TTC549 (cell line): ENCODE measurements around the gene TNFAIP1.

Experiments used
- FAIRE-seq: peaks from 2 replicates; lab custom pipeline; 2012; peaks lifted over from hg19 to GRCh38; lab: Jason Lieb, UNC

Gene TNFAIP1

DNA sequence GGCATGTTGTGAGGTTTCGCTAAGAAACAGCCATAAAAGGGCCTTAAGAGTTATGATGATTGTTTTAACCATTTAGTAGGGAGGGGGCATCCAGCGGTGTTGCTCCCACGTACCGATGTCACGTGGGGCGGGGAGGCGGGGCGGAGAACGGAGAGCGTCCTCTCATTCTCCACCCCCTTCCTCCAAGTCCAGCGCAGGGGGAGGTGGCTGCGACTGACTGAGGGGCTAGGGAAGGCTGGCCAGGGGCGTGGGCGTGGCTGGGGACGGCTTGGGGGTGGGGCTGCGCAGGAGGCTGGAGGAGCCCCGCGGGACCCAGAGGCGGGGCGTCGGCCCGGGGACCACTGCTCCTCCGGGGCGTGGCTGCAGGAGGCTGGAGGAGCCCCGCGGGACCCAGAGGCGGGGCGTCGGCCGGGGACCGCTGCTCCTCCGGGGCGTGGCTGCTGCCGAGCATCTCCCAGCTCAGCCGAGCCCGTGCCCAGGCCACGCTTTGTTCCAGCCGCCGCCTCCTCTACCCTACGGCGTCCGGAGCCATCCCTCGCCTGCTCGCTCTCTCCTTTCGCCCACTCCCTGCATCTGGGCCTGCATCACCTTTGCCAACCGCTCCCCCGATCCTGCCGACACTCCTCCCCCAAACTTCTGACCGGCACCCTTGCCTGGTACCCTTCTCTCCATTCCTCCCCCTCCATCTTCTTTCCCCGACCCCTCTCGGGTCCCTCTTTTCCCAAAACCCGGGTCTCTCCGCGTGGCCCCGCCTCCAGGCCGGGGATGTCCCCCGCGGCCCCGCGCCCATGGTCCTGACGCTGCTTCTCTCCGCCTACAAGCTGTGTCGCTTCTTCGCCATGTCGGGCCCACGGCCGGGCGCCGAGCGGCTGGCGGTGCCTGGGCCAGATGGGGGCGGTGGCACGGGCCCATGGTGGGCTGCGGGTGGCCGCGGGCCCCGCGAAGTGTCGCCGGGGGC is 36.0 kb downstream of the TNFAIP1 start, which contains the start of gene SARM1:
Gene SARM1 (plus strand): TSS at position 450 of the 958 bp plus-strand sequence. CDS start 339 bp downstream, at position 789.
- peak; percentile 62 for FAIRE-seq

DNA sequence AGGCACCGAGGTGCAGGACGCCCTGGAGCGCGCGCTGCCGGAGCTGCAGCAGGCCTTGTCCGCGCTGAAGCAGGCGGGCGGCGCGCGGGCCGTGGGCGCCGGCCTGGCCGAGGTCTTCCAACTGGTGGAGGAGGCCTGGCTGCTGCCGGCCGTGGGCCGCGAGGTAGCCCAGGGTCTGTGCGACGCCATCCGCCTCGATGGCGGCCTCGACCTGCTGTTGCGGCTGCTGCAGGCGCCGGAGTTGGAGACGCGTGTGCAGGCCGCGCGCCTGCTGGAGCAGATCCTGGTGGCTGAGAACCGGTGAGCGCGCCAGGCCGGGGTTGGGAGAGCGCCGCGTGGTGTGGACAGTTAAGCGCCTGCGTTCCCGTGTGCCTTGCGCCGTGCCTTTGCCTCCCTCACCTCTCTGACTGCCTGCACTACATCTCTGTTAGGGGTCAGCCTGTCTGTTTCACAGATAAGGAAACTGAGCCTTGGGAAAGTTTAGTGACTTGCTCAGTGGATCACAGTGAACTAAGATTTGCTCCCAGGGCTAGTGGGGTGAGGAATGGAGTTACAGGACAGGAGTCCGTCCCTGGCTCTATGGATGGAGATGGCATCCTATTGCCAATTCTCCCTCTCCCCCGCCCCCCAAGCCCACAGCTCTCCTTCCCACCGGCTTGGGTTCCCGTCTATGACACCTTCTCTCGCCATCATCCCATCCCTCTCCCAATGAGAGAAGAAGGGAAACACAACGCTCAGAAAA is 36.8 kb downstream of the TNFAIP1 start:
- no peak for FAIRE-seq

DNA sequence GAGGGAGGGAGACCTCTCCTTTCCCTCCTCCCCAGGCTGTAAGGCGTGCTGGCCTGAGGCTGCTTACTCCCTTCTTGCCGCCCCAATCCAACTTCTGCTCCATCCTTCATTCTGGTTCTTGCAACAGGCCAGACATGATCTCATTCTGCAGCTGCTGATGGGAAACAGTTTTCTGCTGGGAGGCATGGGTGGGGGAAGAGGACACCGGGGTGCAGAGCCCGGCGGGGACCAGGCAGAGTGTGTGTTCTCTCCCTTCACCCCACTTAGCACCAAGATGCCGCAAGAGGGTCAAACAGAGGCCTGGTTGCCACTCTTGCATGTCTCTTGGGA is 37.3 kb downstream of the TNFAIP1 start:
- no peak for FAIRE-seq

DNA sequence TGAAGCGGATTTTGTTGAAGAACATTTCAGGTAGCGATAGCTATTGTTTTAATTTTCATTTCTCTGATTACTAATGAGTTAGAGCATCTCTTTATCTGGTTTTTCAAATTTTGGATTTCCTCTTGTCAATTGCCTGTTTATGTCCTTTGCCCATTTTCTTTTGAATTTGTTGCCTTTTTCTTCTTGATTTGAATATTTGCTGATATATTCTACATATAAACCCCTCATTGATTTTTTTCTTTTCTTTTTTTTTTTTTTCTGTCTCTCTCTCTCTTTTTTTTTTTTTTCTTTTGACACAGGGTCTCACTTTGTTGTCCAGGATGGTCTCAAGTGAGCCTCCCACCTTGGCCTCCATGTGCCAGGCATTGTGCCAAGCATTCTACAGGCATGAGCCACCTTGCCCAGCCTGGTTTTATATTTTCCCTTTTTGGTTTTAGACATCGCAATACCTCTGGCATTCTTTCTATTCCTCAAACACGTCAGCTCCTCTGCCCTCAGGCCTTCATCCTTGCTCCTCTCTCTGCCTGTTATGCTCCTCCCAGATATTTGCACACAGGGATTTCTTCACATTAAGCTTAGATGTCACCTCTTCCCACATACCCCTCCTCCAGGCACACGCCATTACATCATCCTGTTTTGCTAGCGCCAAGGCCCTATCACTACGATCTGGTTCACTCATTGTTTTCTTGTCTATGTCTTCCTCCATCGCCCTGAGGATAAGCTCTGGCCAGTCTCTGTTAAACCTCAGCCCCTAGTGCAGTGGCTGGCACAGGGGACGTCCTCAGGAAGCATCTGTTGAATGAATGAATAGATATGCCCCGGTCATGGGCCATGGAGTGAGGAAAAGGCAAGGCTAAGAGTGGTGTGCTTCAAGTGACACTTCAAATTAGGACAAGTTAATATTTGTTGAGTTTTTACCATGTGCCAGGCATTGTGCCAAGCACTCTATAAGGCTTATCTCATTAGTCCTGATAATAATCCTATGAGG is 44.5 kb downstream of the TNFAIP1 start:
- FAIRE-seq = no peak

DNA sequence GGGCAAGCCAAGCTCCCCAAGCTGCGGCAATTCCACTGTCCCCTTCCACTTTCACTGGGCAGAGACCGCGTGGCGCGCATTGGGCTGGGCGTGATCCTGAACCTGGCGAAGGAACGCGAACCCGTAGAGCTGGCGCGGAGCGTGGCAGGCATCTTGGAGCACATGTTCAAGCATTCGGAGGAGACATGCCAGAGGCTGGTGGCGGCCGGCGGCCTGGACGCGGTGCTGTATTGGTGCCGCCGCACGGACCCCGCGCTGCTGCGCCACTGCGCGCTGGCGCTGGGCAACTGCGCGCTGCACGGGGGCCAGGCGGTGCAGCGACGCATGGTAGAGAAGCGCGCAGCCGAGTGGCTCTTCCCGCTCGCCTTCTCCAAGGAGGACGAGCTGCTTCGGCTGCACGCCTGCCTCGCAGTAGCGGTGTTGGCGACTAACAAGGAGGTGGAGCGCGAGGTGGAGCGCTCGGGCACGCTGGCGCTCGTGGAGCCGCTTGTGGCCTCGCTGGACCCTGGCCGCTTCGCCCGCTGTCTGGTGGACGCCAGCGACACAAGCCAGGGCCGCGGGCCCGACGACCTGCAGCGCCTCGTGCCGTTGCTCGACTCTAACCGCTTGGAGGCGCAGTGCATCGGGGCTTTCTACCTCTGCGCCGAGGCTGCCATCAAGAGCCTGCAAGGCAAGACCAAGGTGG is 45.7 kb downstream of the TNFAIP1 start:
- FAIRE-seq = no peak

DNA sequence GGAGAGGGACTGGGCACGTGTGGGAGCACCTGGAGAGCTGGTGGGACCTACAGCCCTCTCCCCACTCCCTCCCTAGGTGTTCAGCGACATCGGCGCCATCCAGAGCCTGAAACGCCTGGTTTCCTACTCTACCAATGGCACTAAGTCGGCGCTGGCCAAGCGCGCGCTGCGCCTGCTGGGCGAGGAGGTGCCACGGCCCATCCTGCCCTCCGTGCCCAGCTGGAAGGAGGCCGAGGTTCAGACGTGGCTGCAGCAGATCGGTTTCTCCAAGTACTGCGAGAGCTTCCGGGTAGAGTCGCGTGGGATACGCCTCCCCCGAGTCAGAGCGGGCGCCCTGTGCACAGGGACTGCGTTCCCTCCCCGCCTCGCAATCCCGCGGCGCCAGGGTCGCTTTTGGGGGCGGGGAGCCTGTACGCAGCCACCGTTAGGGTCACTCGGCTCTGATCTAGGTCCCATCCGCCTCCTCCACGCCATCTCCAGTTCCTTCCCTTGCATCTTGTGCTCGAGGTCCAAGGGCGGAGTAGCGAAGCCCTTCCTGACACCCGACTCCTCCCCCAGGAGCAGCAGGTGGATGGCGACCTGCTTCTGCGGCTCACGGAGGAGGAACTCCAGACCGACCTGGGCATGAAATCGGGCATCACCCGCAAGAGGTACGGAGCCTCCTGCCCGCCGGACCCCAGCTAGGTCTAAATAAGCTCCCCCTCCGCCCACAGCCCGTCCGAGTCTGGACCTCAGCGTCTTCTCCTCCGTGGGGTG is 48.9 kb downstream of the TNFAIP1 start:
- FAIRE-seq = no peak

DNA sequence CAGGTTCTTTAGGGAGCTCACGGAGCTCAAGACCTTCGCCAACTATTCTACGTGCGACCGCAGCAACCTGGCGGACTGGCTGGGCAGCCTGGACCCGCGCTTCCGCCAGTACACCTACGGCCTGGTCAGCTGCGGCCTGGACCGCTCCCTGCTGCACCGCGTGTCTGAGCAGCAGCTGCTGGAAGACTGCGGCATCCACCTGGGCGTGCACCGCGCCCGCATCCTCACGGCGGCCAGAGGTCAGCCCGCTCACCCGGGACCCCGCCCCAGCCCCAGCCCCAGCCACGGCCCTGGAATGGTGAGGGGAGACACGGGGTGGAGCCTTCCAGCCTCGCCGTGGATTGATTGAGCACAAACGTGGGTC is 49.5 kb downstream of the TNFAIP1 start:
- no peak for FAIRE-seq

DNA sequence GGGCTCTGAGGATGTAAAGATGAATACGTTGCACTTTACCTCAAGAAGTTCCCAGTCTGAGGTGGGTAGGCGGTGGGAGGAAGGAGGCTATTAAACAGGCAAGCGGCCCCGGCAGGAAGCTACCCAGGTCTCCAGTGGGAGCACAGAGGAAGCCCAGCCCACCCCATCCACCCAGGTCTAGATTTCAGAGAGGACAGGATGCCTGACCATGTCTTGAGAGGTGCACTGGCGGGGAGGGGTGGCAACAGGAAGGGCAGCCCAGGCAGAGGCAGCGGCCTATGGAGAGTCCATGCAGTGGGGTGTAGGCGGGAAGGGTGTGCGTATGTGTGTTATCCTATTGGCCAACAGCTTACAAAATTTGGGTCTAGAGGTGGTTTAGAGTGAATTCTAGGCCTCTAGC is 49.8 kb downstream of the TNFAIP1 start:
- FAIRE-seq = no peak

DNA sequence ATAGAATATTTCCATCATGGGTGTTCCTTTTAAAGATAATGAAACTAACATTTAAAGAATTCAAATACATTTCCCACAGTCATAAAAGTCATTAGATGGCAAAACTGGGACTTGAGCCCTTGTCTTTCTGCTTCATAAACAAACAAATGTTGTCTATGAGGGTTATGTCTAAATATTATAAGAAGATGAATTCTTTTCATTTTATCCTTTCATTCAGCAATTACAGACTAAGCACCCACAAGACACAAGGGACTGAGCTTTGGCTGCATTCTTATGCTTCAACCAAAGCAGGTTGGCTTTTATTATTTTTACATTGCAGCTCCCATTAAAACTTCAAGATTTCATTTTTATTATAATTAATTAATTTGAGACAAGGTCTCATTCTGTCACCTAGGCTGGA is 50.8 kb downstream of the TNFAIP1 start:
- no peak for FAIRE-seq

DNA sequence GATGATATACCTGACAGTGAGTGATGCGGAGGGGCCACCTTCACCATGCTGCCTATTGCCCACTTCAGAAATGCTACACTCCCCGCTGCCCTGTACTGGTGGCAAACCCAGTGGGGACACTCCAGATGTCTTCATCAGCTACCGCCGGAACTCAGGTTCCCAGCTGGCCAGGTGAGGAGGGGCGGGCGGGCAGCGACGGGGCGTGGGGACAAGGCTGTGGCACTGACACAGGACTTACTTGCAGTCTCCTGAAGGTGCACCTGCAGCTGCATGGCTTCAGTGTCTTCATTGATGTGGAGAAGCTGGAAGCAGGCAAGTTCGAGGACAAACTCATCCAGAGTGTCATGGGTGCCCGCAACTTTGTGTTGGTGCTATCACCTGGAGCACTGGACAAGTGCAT is 52.5 kb downstream of the TNFAIP1 start:
- no peak for FAIRE-seq

DNA sequence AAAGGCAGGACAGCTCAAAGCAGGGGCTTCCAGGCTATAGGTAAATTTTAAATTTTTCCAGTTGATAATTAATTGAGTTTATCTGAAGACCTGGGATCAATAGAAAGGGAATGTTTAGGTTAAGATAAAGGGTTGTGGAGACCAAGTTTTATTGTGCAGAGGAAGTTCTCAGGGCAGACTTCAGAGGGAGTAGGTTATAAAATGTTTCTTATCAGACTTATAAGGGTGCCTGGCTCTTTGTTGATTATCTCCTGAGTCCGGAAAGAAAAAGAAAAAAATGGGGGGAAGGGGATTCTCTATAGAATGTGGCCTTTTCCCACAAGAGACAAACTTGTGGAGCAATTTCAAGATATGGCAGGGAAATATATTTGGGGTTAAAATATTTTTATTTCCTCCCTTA is 54.6 kb downstream of the TNFAIP1 start:
- no peak for FAIRE-seq

DNA sequence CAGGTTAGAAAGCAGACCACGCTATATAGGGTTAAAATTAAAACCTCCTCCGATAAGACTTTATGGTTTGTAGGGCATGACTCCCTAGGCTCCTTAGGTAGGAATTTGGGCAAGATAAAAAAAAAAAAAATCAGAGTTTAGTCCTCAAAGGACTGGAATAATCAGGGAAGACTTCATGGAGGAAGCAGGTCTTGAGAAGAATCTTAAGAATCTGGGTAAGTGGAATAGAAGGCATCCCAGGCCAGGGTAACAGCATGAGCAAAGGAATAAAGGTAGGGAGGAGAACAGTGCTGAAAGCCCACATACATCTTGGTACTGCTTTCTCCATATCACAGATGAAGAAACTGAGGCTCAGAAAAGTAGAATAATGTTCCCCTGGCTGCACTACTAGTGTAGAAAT is 55.0 kb downstream of the TNFAIP1 start:
- no peak for FAIRE-seq

DNA sequence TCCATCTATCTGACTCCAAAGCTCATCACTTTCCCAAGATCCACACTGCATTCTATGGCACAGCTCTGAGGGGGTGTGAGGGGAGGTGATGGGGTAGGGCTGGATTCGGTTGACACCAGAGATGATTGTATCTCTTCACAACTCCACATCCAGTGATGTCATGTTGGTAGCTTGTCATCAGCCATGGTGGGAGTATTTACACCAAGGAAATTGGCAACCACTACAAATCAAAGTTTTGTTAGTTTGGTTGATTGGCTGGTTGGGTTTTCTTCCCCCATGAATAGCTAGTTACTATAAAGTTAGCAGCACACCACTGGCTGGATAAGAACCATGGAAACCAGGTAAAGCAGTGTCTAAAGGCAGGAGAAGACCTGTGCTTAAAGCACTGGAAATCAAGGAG is 55.4 kb downstream of the TNFAIP1 start:
- no peak for FAIRE-seq

DNA sequence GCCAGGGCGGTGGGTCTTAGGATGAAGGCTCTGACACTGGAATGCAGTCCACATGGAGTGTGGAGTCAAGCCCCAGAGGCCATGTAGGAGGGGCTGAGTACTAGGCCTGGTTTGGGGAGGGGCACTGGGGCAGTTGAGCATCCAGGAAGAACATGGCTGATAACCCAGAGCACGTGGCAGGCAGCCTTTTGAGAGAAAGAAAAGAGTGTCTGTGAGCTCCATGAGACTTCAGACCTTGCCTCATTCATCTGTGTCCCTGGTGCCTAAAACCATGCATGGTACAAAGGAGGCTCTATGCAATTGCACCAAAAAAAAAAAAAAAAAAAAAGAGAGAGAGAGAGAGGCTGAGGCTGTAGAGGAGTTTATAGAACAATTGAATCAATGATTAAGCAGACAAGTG is 55.8 kb downstream of the TNFAIP1 start:
- no peak for FAIRE-seq

DNA sequence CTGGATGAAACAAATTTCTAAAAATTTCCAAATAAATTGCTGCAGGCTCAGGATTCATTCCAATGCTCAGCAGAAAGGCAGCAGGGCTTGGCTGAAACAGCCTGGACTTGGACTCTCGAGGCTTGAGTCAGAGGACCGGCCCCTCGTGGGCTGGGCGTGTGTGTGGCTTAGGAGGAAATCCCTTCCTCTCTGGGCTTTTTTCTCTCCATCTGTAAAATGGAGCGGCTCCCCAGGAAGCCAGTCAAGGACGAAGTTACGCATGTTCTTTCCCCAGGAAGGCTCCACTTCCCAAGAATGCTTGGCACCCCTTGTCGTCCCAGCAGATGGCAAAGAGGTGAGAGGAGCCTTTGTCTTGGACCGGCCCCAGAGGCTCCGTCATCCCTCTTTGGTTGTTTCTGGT is 56.9 kb downstream of the TNFAIP1 start:
- no peak for FAIRE-seq

DNA sequence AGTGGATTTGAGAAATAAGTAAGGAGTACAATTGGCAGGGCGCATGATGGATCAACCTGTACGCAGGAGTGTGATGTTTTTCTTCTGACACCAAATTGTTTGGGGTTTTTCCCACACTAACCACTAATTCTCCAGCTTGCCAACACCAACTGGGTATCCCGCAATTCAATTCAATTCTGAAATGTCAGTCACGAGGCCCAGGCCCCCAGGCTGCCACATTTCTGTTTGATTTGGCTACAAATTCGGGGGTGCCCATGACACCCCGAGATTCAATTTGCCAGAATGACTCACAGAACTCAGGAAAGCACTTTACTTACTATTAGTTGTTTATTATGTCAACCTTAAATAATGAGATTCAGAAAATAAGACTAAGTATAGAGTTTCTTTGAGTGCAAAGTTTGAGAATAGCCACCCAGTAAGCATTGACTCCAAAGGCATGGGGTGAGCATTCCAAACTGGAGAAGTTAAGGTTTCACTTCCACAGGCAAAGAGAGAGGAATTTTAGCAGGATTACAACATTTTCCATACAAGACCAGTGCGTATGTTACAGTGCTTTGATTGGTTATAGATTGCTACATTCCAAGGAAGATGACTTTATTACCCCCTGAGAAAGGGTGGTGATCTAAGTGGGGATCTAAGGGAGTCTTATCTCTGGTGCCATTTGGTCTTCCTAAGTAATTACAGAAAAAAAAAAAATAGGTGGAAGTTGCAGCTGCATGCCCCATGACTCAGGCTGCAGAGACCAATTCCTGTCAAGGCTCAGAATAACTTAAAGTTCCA is 59.0 kb downstream of the TNFAIP1 start:
- no peak for FAIRE-seq

DNA sequence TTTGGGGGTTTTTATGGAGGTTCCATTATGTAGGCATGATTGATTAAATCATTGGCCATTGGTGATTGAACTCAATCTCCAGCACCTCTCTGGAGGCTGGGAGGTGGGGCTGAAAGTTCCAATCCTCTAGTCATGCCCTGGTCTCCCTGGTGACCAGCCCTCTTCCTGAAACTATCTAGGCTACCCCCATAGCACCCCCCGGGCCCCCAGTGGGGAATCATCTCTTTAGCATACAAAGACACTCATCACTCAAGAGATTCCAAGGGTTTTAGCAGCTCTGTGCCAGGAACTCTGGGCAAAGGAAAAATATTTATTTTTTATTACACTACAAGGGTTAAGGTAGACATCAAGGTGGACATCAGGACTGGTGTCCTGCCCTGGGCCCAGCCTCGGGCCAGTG is 59.9 kb downstream of the TNFAIP1 start:
- no peak for FAIRE-seq

DNA sequence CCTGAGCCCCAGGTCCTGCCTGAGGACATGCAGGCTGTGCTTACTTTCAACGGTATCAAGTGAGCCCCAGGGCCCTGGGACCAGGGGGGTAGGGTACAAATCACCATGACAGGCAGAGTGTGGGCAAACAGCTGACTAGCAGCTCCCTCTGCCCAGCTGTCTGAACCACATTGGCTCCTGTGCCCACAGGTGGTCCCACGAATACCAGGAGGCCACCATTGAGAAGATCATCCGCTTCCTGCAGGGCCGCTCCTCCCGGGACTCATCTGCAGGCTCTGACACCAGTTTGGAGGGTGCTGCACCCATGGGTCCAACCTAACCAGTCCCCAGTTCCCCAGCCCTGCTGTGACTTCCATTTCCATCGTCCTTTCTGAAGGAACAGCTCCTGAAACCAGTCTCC is 60.4 kb downstream of the TNFAIP1 start:
- no peak for FAIRE-seq
